ENCODE results near the gene GRIK3.

The GRIK3 gene

GRCh38 chr1:37042506-37042905 lies 8.2 kb upstream of the GRIK3 start:
- DNase-seq: no peak

GRCh38 chr1:37041483-37041882 lies 7.2 kb upstream of the GRIK3 start:
- DNase-seq: no peak

GRCh38 chr1:37040773-37041172 lies 6.5 kb upstream of the GRIK3 start:
- DNase-seq: no peak

- no peak for DNase-seq
These were observed 5.9 kb upstream of the GRIK3 start for GRCh38 chr1:37040261-37040660.

GRCh38 chr1:37038227-37039093 lies 4.1 kb upstream of the GRIK3 start:
- DNase-seq: no peak

GRCh38 chr1:37037690-37038089 lies 3.4 kb upstream of the GRIK3 start:
- DNase-seq: no peak

- no peak for DNase-seq
These were observed 2.3 kb upstream of the GRIK3 start for GRCh38 chr1:37036667-37037053.

GRCh38 chr1:37035796-37036666 lies 1.7 kb upstream of the GRIK3 start:
- DNase-seq: peak; percentile 29

- DNase-seq: no peak
These were observed 838 bp upstream of the GRIK3 start for GRCh38 chr1:37035014-37035691.

GRCh38 chr1:37033355-37034101 lies 787 bp downstream of the GRIK3 start:
- DNase-seq: no peak

- DNase-seq: no peak
These were observed 1.5 kb downstream of the GRIK3 start for GRCh38 chr1:37032660-37033354.

- DNase-seq: no peak
These were observed 2.4 kb downstream of the GRIK3 start for GRCh38 chr1:37031871-37032270.

- no peak for DNase-seq
These were observed 2.9 kb downstream of the GRIK3 start for GRCh38 chr1:37031429-37031828.

GRCh38 chr1:37028981-37029617 lies 5.2 kb downstream of the GRIK3 start:
- DNase-seq: no peak

- DNase-seq: no peak
These were observed 12.8 kb downstream of the GRIK3 start for GRCh38 chr1:37021502-37021901.

GRCh38 chr1:37020653-37021277 lies 13.6 kb downstream of the GRIK3 start:
- DNase-seq: no peak

- no peak for DNase-seq
These were observed 15.8 kb downstream of the GRIK3 start for GRCh38 chr1:37018510-37018909.

- DNase-seq: no peak
These were observed 16.6 kb downstream of the GRIK3 start for GRCh38 chr1:37017720-37018119.

- no peak for DNase-seq
These were observed 18.2 kb downstream of the GRIK3 start for GRCh38 chr1:37016121-37016520.

- no peak for DNase-seq
These were observed 18.6 kb downstream of the GRIK3 start for GRCh38 chr1:37015713-37016112.

GRCh38 chr1:37012226-37012625 lies 22.1 kb downstream of the GRIK3 start:
- DNase-seq: no peak
